ENCODE data around the gene DGLUCY. TPM values are rescaled to one million over a fixed set of nuclear protein-coding genes. Genes with fewer than 3 reads are reported as not detected.
"Not testable (repeated sequence)": the region's sequence is repeated elsewhere in the genome, so short reads cannot be mapped to it uniquely, and the experiment has no call there.

DGLUCY gene
- total RNA-seq, 1 experiment from 2014 or later: 54.8 TPM

DNA sequence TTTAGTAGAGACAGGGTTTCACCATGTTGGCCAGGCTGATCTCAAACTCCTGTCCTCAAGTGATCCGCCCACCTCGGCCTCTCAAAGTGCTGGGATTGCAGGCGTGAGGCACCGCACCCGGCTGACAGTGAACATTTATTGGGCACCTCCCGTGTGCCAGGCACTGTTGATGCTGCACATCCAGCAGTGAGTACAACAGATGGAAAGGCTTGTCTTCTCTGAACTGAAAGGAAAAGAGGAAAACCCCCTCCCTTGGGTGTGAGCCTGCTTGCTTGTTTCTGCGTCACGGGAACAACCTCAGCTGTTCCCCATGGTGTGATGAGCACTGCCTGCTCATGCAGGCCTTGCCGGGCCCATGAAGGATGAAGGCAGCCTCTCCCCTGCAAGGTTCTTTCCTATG is 39.5 kb downstream of the DGLUCY start:
- no peaks in the 10 kb centered on the region for H3K9me3 ChIP-seq
- Mint-ChIP-seq H3K36me3 (ENCODE audit: insufficient read depth, unreplicated experiment) (peaks cover 32% of the 10 kb centered on the region), H3K4me1 (ENCODE audit: low read depth, unreplicated experiment) (peaks cover 34% of the 10 kb centered on the region), H3K27ac (ENCODE audit: unreplicated experiment) (no peak overlapping the region), H3K9me3 (ENCODE audit: unreplicated experiment) (no peaks in the 10 kb centered on the region), H3K27me3 (ENCODE audit: insufficient read depth, unreplicated experiment) (no peaks in the 10 kb centered on the region), H3K4me3 (ENCODE audit: unreplicated experiment) (no peak overlapping the region)
- no peak for DNase-seq
- H3K4me1 ChIP-seq: peaks cover 55% of the 10 kb centered on the region
- no peak for TF ChIP-seq CTCF (IDR thresholded peaks at IDR 0.05; ENCODE audit: insufficient read depth in 1 of 2, low read depth in 1 of 2, low read length in 1 of 2, severe bottlenecking in 1 of 2, unreplicated experiment in 1 of 2)
- no peaks in the 10 kb centered on the region for H3K27me3 ChIP-seq (replicated peaks; ENCODE audit: control insufficient read depth, insufficient read depth, low read length)
- H3K36me3 ChIP-seq (ENCODE audit: control insufficient read depth, insufficient read depth, low read length): no peaks in the 10 kb centered on the region; the same call in 1 of the 2 replicates
- intact Hi-C loops (cut with micrococcal nuclease; ENCODE audit: unreplicated experiment): no loop called here
- ChIA-PET POLR2A (no interaction called here), CTCF (no interaction called here)
- BruUV-seq (replicated peaks): no TSS peak
- H3K4me3 ChIP-seq (ENCODE audit: low read depth, low read length): no peak overlapping the region

DNA sequence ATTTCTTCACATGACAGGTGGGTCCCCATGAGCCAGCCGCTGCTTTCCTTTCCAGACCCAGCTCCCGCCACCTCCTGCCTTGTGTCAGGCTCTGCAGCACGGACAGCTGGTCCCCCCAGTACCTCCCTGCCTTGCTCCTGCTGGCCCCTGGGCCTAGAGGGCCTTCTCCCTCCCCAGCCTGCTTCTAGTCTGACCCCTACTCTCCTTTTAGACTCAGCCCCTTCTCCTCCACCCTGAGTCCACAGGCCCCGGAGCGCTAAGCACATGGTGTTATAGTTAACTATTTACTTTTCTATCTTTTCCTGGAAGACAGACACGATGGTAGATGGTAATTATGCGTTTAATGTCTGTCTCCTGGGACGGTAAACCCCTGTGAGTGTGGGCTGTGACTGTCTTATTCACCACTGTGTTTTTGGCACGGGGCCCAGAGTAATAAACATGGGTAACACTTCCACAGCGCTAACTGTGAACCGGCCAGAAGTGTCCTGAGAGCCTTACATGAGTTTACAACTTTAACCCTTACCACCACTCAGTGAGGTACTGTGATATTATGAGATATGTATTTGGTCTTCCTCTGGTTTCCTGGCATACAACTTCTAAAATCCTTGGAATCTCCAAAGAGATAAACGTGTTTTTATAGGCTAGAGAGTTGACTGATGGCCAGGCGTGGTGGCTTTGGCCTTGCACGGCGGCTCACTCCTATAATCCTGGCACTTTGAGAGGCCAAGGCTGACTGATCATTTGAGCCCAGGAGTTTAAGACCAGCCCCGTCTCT is 41.2 kb downstream of the DGLUCY start:
- TF ChIP-seq CTCF (IDR thresholded peaks at IDR 0.05; ENCODE audit: insufficient read depth in 1 of 2, low read depth in 1 of 2, low read length in 1 of 2, severe bottlenecking in 1 of 2, unreplicated experiment in 1 of 2): no peak
- peaks cover 39% of the 10 kb centered on the region for H3K36me3 Mint-ChIP-seq (ENCODE audit: insufficient read depth, unreplicated experiment)
- intact Hi-C loops (cut with micrococcal nuclease; ENCODE audit: unreplicated experiment): no loop called here
- ChIA-PET CTCF (no interaction called here), POLR2A (no interaction called here)
- H3K9me3 Mint-ChIP-seq (ENCODE audit: unreplicated experiment): no peaks in the 10 kb centered on the region
- no peaks in the 10 kb centered on the region for H3K27me3 ChIP-seq (replicated peaks; ENCODE audit: control insufficient read depth, insufficient read depth, low read length)
- H3K4me1 ChIP-seq: peaks cover 61% of the 10 kb centered on the region
- no peak overlapping the region for H3K4me3 ChIP-seq (ENCODE audit: low read depth, low read length)
- peak overlapping the region; percentile 56 for H3K4me3 Mint-ChIP-seq (ENCODE audit: unreplicated experiment)
- H3K4me1 Mint-ChIP-seq (ENCODE audit: low read depth, unreplicated experiment): peaks cover 42% of the 10 kb centered on the region
- no peaks in the 10 kb centered on the region for H3K27me3 Mint-ChIP-seq (ENCODE audit: insufficient read depth, unreplicated experiment)
- no TSS peak for BruUV-seq (replicated peaks)
- peak in 1 of 2 experiments; percentile 58 for DNase-seq
- H3K9me3 ChIP-seq: no peaks in the 10 kb centered on the region
- H3K36me3 ChIP-seq (ENCODE audit: control insufficient read depth, insufficient read depth, low read length): peaks cover 3% of the 10 kb centered on the region; the same call in 1 of the 2 replicates
- peak overlapping the region; percentile 94 for H3K27ac Mint-ChIP-seq (ENCODE audit: unreplicated experiment)

- no peaks in the 10 kb centered on the region for H3K27me3 Mint-ChIP-seq (ENCODE audit: insufficient read depth, unreplicated experiment)
- H3K4me1 Mint-ChIP-seq (ENCODE audit: low read depth, unreplicated experiment): peaks cover 44% of the 10 kb centered on the region
- ChIA-PET POLR2A (no interaction called here), CTCF (no interaction called here)
- no TSS peak for BruUV-seq (replicated peaks)
- DNase-seq: no peak
- Histone ChIP-seq H3K36me3 (ENCODE audit: control insufficient read depth, insufficient read depth, low read length) (peaks cover 3% of the 10 kb centered on the region; the same call in 1 of the 2 replicates), H3K4me3 (ENCODE audit: low read depth, low read length) (no peak overlapping the region), H3K9me3 (no peaks in the 10 kb centered on the region), H3K4me1 (peaks cover 61% of the 10 kb centered on the region), H3K27me3 (replicated peaks; ENCODE audit: control insufficient read depth, insufficient read depth, low read length) (no peaks in the 10 kb centered on the region)
- intact Hi-C loops (cut with micrococcal nuclease; ENCODE audit: unreplicated experiment): loop anchor here (2.0 kb wide), 1 partner anchor 41 kb away; the partner anchor contains the start of gene DGLUCY
- H3K9me3 Mint-ChIP-seq (ENCODE audit: unreplicated experiment): no peaks in the 10 kb centered on the region
- H3K4me3 Mint-ChIP-seq (ENCODE audit: unreplicated experiment): no peak overlapping the region
- H3K27ac Mint-ChIP-seq (ENCODE audit: unreplicated experiment): peak overlapping the region; percentile 94
- no peak for TF ChIP-seq CTCF (IDR thresholded peaks at IDR 0.05; ENCODE audit: insufficient read depth in 1 of 2, low read depth in 1 of 2, low read length in 1 of 2, severe bottlenecking in 1 of 2, unreplicated experiment in 1 of 2)
- peaks cover 43% of the 10 kb centered on the region for H3K36me3 Mint-ChIP-seq (ENCODE audit: insufficient read depth, unreplicated experiment)
Measured at GRCh38 chr14:91155626-91156089, 41.8 kb downstream of the DGLUCY start.

DNA sequence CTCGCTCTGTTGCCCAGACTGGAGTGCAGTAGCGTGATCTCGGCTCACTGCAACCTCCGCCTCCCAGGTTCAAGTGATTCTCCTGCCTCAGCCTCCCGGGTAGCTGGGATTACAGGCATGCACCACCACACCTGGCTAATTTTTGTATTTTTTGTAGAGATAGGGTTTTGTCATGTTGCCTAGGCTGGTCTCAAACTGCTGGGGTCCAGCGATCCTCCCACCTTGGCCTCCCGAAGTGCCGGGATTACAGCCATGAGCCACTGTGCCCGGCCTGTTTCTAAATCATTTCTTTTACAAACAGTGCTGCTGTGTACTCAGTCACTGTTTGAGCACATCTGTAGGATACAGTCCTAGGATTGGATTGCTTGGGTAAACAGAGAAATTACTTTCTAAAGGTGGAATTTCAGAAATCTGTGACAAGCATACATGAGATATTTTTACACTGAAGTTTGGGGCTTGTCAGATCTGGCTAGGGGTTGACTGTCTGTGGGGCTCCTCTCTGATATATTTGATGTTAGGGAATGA is 42.3 kb downstream of the DGLUCY start:
- H3K27me3 Mint-ChIP-seq (ENCODE audit: insufficient read depth, unreplicated experiment); H3K36me3 ChIP-seq (ENCODE audit: control insufficient read depth, insufficient read depth, low read length); H3K27me3 ChIP-seq (replicated peaks; ENCODE audit: control insufficient read depth, insufficient read depth, low read length); H3K9me3 ChIP-seq; H3K9me3 Mint-ChIP-seq (ENCODE audit: unreplicated experiment); H3K4me3 ChIP-seq (ENCODE audit: low read depth, low read length); POLR2A ChIA-PET; BruUV-seq (replicated peaks): not testable (repeated sequence)
- H3K27ac Mint-ChIP-seq (ENCODE audit: unreplicated experiment): peak overlapping the region; percentile 94
- CTCF ChIA-PET: interaction anchor here (0.7 kb wide), 1 partner anchor 96 kb away, joined by 3 read pairs; the partner anchor contains the start of gene RPS6KA5
- peaks cover 44% of the 10 kb centered on the region for H3K4me1 Mint-ChIP-seq (ENCODE audit: low read depth, unreplicated experiment)
- DNase-seq: peak; percentile 46 to 56
- intact Hi-C loops (cut with micrococcal nuclease; ENCODE audit: unreplicated experiment): loop anchor here (2.0 kb wide), 1 partner anchor 41 kb away; the partner anchor contains the start of gene DGLUCY
- peak overlapping the region; percentile 57 for H3K4me3 Mint-ChIP-seq (ENCODE audit: unreplicated experiment)
- H3K4me1 ChIP-seq: peaks cover 61% of the 10 kb centered on the region
- H3K36me3 Mint-ChIP-seq (ENCODE audit: insufficient read depth, unreplicated experiment): peaks cover 48% of the 10 kb centered on the region

Data from Caco-2 (cell line).